Osteocyte (in vitro differentiated cells): ENCODE results near the gene CUL7. TPM values are rescaled to one million over a fixed set of nuclear protein-coding genes. Genes with fewer than 3 reads are reported as not detected.
"Not testable (repeated sequence)": the region's sequence is repeated elsewhere in the genome, so short reads cannot be mapped to it uniquely, and the experiment has no call there.

Experiments
- DNase-seq: peaks from one replicate; pipeline ENCODE4 v3.0.0; 2021; ENCODE audit warnings: mixed read lengths; ENCODE audit not compliant: unreplicated experiment; ENCODE audit errors: extremely low spot score
- H3K27ac Mint-ChIP-seq: one replicate; pipeline ENCODE4 v1.8.0; 2021; ENCODE audit warnings: mild to moderate bottlenecking, mixed read lengths; ENCODE audit not compliant: unreplicated experiment
- H3K27me3 Mint-ChIP-seq: one replicate; pipeline ENCODE4 v1.8.0; 2021; ENCODE audit warnings: mixed read lengths; ENCODE audit not compliant: unreplicated experiment
- H3K36me3 Mint-ChIP-seq: one replicate; pipeline ENCODE4 v1.8.0; 2021; ENCODE audit warnings: mixed read lengths; ENCODE audit not compliant: unreplicated experiment
- H3K4me1 Mint-ChIP-seq: one replicate; pipeline ENCODE4 v1.8.0; 2021; ENCODE audit warnings: mixed read lengths; ENCODE audit not compliant: unreplicated experiment
- H3K4me3 Mint-ChIP-seq: one replicate; pipeline ENCODE4 v1.8.0; 2021; ENCODE audit warnings: mild to moderate bottlenecking, moderate library complexity, mixed read lengths; ENCODE audit not compliant: unreplicated experiment
- H3K9me3 Mint-ChIP-seq: one replicate; pipeline ENCODE4 v1.8.0; 2021; ENCODE audit warnings: mixed read lengths; ENCODE audit not compliant: unreplicated experiment
- total RNA-seq: library from RNA; stranded (reverse); gene quantifications from 2 replicates; pipeline ENCODE4 v1.2.1, GENCODE V29; 2021
- TF ChIP-seq, protein P1 (sequence below): fragments of 200-600 bp; sonication (generic); IDR thresholded peaks from 2 replicates; pipeline ENCODE4 v1.5.0; 2021; ENCODE audit warnings: antibody characterized with exemption, mild to moderate bottlenecking, moderate library complexity

The CUL7 gene
- total RNA-seq, 1 donor from 2014 or later = 59.9 TPM

GRCh38 chr6:43082806-43083655 lies 29.4 kb upstream of the CUL7 start:
- Mint-ChIP-seq H3K27me3 (no peaks in the 10 kb centered on the region), H3K4me1 (peaks cover 31% of the 10 kb centered on the region), H3K27ac (peak overlapping the region; percentile 42), H3K36me3 (peaks cover 4% of the 10 kb centered on the region), H3K4me3 (no peak overlapping the region), H3K9me3 (no peaks in the 10 kb centered on the region)
- DNase-seq = no peak
- TF ChIP-seq, protein P1, sequence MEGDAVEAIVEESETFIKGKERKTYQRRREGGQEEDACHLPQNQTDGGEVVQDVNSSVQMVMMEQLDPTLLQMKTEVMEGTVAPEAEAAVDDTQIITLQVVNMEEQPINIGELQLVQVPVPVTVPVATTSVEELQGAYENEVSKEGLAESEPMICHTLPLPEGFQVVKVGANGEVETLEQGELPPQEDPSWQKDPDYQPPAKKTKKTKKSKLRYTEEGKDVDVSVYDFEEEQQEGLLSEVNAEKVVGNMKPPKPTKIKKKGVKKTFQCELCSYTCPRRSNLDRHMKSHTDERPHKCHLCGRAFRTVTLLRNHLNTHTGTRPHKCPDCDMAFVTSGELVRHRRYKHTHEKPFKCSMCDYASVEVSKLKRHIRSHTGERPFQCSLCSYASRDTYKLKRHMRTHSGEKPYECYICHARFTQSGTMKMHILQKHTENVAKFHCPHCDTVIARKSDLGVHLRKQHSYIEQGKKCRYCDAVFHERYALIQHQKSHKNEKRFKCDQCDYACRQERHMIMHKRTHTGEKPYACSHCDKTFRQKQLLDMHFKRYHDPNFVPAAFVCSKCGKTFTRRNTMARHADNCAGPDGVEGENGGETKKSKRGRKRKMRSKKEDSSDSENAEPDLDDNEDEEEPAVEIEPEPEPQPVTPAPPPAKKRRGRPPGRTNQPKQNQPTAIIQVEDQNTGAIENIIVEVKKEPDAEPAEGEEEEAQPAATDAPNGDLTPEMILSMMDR = no peak

- peaks cover 38% of the 10 kb centered on the region for H3K4me1 Mint-ChIP-seq
- not testable (repeated sequence) for DNase-seq, H3K9me3 Mint-ChIP-seq, H3K27ac Mint-ChIP-seq, H3K27me3 Mint-ChIP-seq, H3K4me3 Mint-ChIP-seq, H3K36me3 Mint-ChIP-seq
These were observed 28.3 kb upstream of the CUL7 start for GRCh38 chr6:43081922-43082321.

DNA sequence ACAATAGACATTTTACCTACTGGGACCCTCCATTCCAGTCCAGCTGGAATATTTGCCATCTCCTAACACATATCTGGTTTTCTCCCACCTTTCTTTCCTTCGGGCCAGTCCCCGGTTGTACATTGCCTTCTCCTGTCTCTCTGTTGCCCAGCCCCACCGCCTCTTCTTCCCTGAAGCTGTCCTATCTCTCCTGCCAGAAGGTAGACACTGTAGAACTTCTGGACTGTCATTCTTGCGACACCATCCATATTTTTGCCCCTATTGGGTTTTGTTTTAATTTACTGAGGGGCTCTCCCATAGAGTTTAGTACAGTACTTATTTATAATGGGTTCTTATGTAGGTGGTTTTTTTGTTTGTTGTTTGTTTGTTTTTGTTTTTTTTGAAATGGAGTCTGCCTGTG lies 27.4 kb upstream of the CUL7 start:
- no peak for DNase-seq
- H3K27ac Mint-ChIP-seq = no peak overlapping the region
- H3K27me3 Mint-ChIP-seq = no peaks in the 10 kb centered on the region
- H3K36me3 Mint-ChIP-seq = peaks cover 4% of the 10 kb centered on the region
- peaks cover 37% of the 10 kb centered on the region for H3K4me1 Mint-ChIP-seq
- no peak overlapping the region for H3K4me3 Mint-ChIP-seq
- H3K9me3 Mint-ChIP-seq = no peaks in the 10 kb centered on the region
- TF ChIP-seq, protein P1 = no peak

DNA sequence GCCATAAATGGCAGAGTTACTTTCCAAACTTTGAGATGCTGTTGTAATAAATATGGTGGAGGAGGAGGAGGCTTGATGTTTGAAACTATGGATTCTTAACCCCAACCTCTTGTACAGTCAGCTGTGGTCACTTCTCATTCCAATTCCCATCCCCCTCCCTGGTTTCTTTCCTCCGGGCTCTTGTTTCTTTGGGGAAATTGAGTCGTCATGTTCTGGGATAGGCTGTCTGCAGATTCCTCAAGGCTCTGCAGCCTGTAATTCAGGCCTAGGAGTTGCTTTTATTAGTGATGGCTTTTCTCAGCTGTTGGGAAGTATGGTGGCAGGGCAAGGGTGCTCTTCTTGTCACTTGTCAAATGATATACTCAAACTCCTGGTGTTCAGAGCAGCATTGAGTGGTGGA lies 25.0 kb upstream of the CUL7 start:
- DNase-seq = no peak
- Mint-ChIP-seq H3K27me3 (no peaks in the 10 kb centered on the region), H3K27ac (peak overlapping the region; percentile 58), H3K4me3 (peak overlapping the region; percentile 3), H3K4me1 (peaks cover 45% of the 10 kb centered on the region), H3K9me3 (no peaks in the 10 kb centered on the region), H3K36me3 (peaks cover 10% of the 10 kb centered on the region)
- TF ChIP-seq, protein P1 = no peak

- peaks cover 39% of the 10 kb centered on the region for H3K4me1 Mint-ChIP-seq
- peaks cover 15% of the 10 kb centered on the region for H3K36me3 Mint-ChIP-seq
- H3K27ac Mint-ChIP-seq = peak overlapping the region; percentile 36
- H3K27me3 Mint-ChIP-seq = no peaks in the 10 kb centered on the region
- TF ChIP-seq, protein P1 = no peak
- DNase-seq = no peak
- peak overlapping the region; percentile 86 for H3K4me3 Mint-ChIP-seq
- H3K9me3 Mint-ChIP-seq = no peaks in the 10 kb centered on the region
These were observed 24.4 kb upstream of the CUL7 start for GRCh38 chr6:43077981-43078511.
